Inflammatory macrophage treated with lipopolysaccharide for 1 hour (primary cell): ENCODE data around the gene SNRNP25.

Experiments used
- DNase-seq, 2 donors: peaks; one replicate each; pipeline ENCODE4 v3.0.0-alpha.2; 2020 to 2022

SNRNP25 gene

DNA sequence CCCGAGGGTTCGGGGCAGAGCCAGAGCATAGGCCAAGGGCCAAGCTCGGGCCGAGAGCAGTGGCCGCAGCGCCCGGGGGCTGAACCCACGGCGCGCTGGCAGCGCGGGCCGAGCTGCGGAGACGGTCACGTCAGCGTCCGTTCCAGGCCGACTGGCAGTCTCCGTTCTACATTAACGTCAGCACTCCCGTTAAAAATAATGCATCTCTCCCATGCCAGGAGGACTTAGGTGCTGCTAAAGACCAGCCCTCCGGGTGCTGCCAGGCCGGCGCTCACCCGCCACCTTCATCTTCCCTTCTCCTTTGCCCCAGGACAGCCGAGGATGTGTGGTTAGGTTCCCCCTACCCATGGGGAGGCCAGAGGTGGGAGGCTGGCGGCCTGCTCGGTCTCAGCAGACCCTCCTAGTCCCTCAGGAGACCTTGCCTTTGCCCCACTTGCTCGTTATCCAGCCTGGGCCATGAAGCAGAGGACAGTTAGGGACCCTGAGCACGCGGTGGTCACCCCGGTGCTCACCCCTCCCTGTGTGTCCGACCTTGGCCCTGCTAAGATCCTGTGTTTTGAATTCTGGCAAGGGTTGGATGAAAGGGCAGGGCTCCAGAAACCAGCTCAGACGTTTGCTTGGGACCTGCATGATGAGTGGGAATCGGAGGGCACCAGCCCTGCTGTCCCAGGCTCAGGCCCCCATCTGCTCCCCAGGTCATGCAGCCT is 25.0 kb downstream of the SNRNP25 start:
- DNase-seq: no peak

DNA sequence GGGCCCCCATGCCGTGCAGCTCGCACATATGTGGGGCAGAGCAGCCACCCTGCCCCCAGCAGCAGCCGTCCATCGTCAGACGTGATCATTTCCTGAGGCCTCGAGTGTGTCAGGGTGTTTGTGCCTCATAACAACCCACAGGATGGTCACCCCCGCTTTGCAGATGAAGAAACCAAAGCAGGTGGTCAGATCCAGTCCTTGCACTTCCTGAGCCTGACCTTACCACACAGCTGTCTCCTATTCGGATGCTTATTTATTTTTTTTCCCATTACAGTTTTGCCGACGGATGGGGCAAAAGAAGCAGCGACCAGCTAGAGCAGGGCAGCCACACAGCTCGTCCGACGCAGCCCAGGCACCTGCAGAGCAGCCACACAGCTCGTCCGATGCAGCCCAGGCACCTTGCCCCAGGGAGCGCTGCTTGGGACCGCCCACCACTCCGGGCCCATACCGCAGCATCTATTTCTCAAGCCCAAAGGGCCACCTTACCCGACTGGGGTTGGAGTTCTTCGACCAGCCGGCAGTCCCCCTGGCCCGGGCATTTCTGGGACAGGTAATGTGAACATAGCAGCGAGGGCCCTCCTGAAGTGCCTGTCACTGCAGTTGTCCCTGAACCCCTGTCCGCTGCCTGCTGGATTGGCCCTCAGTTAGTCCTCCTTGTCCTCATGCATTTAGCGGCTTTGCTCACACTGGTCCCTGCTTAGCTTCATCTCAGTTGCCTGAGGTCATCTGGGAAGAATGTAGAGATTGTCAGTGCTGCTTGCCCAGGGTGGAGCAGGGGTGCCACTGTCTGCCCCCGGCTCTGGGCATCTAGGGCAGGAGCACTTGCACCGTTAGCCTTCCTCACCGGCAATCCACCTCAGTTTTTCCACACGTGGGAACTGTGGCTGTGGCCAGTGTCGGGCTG is 25.8 kb downstream of the SNRNP25 start:
- peak in 1 of 2 donors; percentile 45 for DNase-seq

DNA sequence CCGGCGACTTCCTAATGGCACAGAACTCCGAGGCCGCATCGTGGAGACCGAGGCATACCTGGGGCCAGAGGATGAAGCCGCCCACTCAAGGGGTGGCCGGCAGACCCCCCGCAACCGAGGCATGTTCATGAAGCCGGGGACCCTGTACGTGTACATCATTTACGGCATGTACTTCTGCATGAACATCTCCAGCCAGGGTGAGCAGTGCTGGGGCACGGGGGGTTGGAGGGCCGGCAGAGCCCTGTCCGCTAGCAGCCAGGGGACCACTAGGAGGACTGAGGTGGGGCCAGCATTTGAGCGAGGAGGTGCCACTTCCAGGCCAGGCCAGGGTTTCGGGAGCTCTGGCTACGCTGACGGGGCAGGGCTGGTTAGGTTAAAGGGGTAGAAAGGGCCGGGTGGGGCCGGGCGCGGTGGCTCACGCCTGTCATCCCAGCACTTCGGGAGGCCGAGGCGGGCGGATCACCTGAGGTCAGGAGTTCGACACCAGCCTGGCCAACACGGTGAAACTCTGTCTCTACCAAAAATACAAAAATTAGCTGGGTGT is 29.5 kb downstream of the SNRNP25 start:
- DNase-seq: no peak

DNA sequence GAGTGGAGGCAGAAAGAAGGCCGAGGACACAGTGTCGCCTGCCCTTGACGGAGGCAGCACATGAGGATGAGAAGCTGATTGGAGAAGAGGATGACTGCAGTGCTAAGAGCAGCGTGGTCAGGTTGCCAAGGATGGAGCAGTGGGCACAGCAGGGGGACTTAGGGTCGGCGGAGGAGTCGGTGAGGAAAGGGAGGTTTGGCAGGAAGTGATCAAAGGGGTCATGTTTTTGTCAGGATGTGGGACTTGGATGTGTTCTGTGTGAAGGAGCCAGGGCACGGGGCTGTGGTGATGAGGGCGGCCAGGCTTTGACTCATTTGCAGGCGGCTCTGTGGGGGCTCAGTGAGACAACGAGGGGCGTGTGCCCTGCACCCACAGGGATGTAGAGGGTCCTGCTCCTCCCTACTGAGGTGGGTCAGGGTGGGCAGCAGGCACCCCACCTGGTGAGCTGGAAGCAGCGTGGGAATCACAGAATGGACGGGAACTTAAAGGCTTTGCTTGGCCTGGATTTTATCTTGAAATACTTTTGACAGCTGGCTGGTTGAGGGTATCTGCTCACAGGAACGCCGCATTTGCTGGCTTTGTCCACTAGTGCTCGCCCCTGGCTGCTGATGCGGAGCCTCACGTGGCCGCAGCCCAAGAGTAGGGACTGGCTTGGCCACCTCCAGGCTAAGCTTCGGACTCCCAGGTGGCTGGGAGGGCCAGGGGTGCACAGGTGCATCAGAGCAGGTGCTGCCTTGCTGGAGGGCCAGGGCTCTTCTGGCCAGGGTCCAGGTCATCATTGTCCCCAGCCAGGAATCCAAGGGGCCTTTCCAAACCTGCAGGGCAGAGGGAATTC is 30.4 kb downstream of the SNRNP25 start:
- DNase-seq: no peak

DNA sequence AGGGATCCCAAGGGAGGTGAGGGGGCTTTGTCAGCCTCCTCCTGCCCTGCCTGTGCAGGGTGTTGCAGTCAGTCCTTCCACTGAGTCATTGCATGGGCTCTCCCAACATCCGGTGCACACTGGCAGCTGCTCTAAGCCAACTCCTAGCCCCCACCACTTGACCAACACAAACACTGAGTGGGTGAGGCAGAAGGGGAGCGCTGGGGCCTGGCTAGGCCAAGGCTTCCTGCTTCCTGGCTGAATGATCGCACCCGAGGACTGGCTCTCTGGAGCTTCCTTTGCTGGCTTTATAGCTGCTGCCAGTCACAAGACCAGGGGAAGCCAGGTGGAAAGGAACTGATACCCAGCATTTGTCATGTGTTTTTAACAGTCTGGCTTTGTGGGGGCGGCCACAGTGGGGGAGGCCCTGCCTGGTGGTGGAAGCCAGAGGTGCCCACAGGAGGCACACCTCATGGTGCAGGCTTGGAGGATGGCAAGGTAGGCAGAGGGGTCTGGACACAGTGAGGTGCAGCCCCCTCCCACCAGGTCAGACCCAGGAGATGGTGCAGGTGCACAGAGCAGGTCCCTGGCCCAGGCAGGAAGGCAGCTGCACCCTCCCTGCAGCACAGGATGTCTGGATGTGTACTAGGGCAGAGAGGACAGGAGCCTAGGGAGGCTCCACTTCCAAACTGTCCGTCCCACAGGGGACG is 31.2 kb downstream of the SNRNP25 start:
- peak; percentile 58 to 76 for DNase-seq

DNA sequence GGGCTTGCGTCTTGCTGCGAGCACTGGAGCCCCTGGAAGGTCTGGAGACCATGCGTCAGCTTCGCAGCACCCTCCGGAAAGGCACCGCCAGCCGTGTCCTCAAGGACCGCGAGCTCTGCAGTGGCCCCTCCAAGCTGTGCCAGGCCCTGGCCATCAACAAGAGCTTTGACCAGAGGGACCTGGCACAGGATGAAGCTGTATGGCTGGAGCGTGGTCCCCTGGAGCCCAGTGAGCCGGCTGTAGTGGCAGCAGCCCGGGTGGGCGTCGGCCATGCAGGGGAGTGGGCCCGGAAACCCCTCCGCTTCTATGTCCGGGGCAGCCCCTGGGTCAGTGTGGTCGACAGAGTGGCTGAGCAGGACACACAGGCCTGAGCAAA is 31.8 kb downstream of the SNRNP25 start:
- DNase-seq: no peak

DNA sequence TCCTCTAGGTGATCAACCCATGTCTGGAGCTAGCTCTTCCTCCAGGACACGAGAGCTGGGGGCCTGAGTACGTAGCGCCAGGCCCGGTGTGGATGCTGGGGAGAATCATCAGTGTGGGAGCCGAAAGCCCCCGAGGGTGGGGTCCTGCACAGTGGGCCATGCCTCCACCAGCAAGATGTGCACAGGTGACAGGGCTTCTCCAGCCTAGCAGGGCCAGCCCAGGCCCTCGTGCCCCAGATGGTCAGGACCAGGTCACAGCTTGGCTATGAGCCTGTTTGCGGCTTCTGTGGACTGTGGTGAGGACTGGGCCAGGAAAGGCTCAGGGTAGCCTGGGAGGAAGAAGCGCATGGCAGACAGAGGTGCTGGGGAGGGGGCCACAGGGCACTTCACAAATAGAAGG is 32.2 kb downstream of the SNRNP25 start:
- DNase-seq: no peak

DNA sequence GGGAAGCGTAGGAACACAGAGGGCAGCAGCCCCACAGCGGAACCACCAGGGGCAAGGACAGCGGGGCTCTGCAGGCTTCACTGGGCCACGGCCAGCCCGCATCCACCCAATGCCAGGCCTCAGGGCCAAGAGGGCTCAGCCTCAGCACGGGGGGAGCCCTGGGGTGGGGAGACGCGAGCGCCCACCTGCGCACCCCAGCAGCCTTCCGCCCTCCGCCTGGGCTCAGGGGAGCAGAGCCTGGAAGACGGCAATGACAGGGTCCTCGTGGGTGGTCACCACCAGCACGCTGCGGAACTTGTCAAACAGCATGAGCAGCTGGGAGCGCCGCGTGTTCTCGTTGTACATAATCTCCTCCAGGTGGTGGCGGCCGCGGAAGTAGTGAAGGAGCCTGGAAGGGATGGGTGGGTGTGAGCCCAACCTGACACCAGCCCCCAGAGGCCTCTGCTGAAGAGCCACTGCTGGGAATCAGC is 32.9 kb downstream of the SNRNP25 start:
- DNase-seq: no peak

DNA sequence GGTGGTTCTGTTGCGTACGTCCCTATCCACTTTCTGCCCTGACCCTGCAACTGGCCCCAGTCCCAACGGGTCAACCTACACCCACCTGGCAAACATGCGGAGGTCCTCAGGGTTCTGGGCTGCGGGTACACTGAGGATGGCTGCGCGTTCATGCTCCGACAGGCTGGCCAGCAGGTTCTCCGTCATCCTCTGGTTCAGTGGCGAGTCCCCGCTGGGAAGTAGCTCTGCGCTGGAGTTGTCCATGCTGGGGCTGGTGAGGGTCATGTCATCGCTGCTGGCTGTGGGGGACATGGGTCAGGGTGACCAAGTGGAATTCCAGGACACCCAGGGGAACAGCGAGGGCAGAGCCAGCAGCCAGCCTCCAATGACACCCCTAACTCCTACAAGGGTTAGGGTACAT is 35.0 kb downstream of the SNRNP25 start:
- no peak for DNase-seq

DNA sequence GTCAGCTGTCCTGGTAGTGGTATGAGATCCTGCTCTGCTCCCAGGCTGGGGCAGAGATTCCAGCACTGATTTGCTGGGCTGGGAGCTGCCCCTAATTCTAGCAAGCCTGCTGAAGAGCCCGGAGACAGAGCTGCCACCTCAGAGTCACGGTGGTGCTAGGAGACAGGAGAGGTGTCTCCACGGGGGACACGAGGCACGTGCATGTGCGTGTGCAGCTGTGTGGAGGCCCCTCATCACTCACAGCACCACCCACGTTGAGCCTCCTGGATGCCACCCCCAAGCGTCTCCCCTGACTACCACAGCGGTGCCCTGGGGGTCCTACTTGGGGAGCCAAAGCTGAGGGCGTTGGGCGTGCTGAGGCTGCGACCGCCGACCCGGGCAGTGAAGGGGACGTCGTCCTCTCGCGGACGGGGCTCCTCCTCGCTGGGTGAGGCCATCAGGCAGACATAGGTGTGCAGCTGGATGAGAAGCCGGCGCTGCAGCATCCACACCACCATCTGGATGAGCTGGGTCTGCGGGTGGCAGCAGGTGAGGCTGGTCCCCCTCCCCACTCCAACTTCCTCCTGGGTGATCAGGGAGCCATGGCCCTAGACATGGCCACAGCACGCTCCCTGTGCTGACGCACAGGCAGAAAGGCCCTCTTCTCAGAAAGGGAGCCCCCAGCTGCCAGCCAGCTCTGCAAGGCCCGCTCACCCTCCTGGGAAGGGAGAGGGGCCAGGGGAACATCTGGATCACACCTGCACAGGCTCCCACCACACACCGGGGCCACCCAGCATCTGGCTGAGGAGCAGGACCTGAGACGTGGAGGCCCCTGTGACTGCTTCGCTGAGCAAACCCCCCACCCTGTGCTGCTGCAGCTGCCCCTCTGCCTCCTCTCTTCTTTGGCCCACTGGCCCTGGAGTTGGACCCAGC is 36.0 kb downstream of the SNRNP25 start:
- no peak for DNase-seq

DNA sequence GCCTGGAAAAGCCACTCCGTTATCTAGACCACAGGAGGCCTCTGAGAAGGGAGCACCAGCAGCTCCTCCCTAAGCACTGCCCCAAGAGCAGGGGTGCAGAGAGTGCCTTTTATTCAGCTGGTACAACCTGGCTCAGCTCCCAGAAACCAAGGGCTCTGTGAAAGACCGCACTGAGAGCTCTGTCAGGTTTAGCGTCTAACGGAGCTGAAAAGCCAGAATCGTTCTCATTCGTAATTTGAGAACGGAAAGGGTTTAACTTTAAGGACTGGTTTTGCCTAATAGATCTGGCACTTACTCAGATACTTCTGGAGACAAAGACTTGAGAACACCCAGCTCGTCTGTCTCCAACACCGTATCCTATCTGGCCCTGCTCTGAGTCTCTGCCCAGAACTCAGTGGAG is 37.9 kb downstream of the SNRNP25 start:
- no peak for DNase-seq

DNA sequence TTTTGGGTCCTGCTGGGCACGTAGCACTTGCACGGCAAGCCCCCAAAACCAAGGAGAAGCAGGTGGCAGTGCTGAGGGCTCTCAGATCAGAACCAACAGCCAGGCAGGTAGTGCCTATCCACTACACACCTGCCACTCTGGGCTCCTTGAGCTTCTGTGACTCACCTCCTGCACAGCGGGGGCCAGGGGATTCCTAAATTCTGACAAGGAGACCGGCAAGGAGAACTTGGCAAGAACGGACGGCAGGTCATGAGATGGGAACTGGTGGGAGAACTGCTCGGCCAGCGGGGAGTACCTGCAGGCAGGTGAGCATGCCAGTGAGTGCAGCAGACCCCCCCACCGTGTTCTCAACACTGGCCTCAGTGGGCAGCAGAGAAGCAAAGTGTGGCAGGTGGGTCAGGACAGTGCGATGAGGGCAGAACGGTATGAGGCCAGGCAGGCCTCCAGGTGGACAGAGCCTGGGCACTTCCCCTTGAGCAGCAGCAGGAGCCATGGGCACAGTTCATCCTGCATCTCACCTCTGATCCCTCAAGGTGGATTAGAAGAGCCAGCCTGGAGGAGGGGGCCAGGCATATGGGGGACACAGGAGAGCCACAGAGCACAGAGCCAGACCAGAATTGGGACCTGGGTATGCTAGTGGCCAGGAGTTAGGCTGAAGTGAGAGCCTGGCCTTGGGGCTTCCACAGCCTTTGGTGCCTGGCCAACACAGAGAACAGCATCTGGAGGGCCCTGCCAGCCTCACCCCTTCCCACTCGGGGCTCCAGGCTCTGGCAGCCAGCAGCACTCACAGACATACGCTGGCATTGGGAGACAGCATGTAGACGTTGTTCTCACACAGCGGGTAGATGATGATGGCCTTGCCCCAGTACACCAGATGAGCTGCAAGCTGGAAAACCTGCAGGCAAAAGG is 39.1 kb downstream of the SNRNP25 start:
- DNase-seq: no peak

DNA sequence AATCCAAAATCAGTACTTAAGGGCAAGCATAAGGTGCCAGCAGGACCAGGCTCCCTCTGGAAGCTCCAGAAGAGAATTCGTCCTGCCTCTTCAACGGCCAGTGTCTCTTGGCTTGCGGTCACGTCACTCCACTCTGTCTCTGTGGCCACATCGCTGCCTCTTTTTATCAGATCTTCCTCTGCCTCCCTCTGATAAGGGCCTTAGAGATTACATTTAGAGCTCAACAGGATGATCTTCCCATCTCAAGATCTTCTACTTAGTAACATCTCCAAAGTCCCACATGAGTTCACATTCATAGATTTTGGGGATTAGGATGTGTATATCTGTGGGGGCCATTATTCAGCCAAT is 41.3 kb downstream of the SNRNP25 start:
- no peak for DNase-seq

DNA sequence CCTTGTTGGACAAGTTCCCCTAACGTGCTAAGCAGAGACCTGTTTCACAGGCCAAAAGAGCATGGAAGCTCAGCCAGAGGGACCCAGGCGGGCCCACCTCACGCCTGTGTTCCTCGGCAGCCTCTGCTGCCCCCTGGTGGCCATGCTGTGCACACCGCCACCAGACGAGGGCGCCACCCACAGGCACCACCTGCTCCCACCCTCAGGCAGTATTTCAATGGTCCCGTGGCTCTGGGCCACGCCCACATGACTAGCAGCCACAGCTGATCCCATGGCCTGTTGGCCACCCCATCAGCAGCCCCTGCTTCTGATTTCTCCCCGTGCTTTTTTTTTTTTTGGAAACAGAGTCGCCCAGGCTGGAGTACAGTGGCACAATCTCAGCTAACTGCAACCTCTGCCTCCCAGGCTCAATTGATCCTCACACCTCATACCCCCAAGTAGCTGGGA is 43.3 kb downstream of the SNRNP25 start:
- peak; percentile 88 to 89 for DNase-seq

DNA sequence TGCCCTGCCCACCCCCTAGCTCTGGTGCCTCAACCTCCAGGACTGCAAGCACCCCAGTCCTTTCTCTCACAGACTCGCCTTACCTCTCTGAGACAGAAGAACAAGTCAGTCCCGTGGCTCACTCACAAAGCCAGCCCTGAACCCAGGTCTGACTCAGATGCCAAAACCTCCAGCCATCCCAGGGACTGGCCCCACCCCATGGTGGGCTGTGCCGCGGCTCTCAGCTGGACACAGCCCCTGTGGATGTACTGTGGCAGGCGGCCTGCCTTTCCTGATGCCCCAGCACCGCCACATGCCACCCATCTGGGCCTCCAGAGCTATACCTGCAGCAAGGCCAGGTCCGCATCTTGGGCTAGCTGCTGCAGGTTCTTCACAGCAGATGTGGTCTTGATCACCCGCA is 44.2 kb downstream of the SNRNP25 start:
- no peak for DNase-seq

DNA sequence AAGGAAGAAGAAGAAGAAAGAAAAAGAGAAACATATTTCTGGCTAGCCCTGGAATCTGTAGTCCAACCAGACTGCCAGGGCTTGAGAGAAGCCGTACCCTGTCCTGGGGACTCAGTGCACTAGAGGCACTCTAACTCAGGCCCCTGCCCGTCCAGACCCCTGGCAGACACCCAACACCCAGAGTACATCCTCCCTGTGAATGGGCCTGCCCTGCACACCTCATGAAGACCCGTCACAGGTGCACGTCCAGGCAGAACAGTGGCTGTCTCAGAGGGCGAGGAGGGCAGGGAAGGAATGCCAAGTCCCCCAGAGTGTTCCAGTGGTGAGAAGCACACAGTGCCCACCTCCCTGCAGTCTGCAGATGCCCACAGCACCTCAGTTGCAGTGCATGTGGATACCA is 47.4 kb downstream of the SNRNP25 start:
- DNase-seq: no peak

DNA sequence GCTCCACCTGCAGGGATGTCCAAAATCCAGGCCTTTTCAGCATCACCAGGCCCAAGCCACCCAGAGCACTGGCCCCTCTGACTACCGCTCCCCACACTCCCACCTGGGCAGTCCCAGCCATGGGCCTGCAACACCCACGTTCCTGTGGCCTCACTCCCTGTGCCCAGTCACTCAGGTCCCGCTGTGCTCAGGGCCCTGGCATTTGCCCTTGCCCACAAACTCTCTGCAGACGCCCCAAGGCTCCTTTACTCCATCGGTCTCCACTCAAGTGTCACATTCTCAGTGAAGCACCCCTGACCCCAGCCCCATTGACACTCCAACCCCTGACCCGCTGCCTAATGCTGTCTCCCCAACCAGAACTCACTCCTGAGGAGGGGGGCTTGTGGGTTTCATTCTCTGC is 48.0 kb downstream of the SNRNP25 start:
- no peak for DNase-seq

DNA sequence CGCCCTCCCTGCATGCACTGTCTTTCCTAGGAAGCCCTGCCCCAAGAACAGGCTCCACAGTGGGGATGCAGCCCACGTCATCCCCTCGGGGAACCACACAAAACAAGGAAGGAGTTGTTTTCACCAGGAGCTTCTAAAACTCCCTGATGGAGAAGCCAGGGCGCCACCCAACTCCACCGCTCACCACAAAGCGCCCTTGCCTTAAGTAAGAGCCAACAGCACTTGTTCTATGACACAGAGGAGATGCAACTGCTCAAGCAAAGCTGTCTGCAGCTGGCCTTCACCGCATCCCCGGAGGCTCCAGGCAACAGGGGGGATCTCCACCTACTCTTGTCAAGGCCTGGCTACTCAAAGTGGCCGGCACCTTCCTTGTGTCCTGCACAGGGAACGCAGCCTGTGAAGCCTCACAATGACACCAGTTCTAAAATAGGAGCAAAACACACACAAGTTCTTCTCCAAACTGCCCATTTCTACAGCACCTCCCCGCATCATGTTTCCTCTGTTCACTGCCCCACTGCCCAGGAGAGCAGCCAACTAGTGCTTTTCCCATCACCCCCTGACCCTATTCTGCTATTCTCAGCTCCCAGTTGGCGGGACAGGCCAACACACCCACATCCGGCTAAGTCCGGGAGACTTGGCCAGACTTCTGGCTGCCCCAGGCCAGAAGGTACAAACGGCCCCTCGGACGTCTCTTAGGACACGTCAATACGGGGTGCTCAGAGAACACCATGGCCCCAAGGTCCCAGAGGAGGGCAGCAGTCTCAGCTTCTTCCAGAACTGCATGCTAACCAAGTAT is 48.6 kb downstream of the SNRNP25 start:
- no peak for DNase-seq

DNA sequence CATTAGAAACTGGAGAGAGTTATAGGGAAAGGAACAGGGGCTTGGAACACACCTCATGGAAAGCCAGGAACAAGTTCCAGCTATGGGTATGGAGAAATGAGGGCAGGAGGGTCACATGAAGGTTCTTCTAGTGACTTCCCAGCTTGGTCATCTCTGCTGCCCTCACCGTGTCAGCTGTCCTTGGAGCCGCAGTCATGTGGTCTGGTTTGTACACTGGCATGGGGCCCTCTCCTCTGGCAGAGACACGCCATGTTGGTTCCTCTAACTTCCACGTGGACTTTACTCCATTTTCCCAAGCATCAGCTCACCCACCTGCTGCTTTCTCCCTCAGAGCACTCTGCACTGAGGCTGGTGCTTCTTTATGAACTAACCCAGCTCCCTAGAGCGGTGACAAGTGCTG is 50.7 kb downstream of the SNRNP25 start:
- DNase-seq: peak; percentile 6 to 19
